ENCODE results near the gene TTLL10.

DNA sequence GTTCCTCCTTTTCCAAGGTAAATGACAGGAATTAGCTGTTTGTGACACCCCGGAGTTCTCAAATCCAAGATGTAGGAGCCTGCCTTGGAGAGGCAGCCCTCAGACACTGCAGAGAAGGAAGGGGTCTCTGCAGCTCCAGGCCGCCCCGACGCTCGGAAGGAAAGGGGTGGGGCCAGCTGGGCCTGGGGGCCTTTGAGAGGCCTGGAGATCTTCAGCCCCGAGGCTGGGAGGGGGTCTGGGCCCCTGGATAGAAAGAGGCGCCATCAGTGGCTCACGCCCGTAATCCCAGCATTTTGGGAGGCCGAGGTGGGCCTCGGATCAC, 33.9 kb downstream of the TTLL10 start:
- TF ChIP-seq, protein P1, sequence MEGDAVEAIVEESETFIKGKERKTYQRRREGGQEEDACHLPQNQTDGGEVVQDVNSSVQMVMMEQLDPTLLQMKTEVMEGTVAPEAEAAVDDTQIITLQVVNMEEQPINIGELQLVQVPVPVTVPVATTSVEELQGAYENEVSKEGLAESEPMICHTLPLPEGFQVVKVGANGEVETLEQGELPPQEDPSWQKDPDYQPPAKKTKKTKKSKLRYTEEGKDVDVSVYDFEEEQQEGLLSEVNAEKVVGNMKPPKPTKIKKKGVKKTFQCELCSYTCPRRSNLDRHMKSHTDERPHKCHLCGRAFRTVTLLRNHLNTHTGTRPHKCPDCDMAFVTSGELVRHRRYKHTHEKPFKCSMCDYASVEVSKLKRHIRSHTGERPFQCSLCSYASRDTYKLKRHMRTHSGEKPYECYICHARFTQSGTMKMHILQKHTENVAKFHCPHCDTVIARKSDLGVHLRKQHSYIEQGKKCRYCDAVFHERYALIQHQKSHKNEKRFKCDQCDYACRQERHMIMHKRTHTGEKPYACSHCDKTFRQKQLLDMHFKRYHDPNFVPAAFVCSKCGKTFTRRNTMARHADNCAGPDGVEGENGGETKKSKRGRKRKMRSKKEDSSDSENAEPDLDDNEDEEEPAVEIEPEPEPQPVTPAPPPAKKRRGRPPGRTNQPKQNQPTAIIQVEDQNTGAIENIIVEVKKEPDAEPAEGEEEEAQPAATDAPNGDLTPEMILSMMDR (IDR thresholded peaks at IDR 0.05 in 8 of 11, conservative IDR thresholded peaks at IDR 0.05 in 3 of 11), result no peak
- TF ChIP-seq POLR2A (IDR thresholded peaks at IDR 0.05) (no peak), POLR2AphosphoS5 (IDR thresholded peaks at IDR 0.05) (no peak)

Data from spleen (tissue), 7 donors.